ENCODE data around the gene LKAAEAR1.

The LKAAEAR1 gene

GRCh38 chr20:64099880-64100565 is 15.8 kb upstream of the LKAAEAR1 start:
- no peak for DNase-seq (ENCODE audit: low spot score)
- no peak overlapping the region for H3K4me3 ChIP-seq
- no peak overlapping the region for H3K27ac ChIP-seq
- TF ChIP-seq CTCF (IDR thresholded peaks at IDR 0.05): no peak

DNA sequence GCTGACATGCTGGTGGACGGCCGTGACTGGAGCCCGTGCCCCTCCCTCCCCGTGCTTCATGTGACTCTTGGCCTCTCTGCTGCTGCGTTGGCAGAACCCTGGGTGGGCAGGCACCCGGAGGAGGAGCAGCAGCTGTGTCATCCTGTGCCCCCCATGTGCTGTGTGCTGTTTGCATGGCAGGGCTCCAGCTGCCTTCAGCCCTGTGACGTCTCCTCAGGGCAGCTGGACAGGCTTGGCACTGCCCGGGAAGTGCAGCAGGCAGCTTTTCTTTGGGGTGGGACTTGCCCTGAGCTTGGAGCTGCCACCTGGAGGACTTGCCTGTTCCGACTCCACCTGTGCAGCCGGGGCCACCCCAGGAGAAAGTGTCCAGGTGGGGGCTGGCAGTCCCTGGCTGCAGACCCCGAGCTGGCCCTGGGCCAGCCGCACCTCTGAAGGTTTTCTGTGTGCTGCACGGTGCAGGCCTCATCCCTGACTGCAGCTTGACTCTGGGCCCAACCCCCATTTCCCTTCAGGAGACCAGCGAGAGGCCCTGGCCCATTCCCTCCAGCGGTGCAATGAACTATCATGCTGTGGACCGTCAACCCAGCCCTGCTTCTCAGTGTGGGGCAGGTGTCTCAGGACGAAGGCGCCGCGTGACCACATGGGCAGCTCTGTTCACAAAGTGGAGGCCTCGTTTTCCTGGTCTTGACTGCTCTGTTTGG is 15.0 kb upstream of the LKAAEAR1 start:
- H3K4me3 ChIP-seq: no peak overlapping the region
- H3K27ac ChIP-seq: no peak overlapping the region
- no peak for DNase-seq (ENCODE audit: low spot score)
- TF ChIP-seq CTCF (IDR thresholded peaks at IDR 0.05): no peak

GRCh38 chr20:64098471-64099013 is 14.3 kb upstream of the LKAAEAR1 start:
- H3K27ac ChIP-seq: no peak overlapping the region
- no peak for DNase-seq (ENCODE audit: low spot score)
- no peak for TF ChIP-seq CTCF (IDR thresholded peaks at IDR 0.05)
- no peak overlapping the region for H3K4me3 ChIP-seq

DNA sequence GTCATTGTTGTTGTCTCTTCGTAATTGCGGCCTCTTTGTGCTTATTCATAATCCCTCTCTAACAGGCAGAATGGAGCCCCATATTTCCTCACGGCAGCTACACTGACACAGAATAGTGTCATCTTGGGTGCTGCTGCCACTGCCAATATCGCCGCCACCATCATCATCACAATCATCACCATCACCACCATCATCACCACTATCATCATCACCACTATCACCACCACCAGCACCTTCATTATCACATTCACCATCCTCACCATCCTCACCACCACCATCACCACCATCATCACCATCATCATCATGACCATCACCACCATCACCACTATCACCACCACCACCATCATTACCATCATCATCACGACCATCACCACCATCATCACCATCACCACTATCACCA is 12.3 kb upstream of the LKAAEAR1 start:
- Histone ChIP-seq H3K27ac (no peak overlapping the region), H3K4me3 (no peak overlapping the region)
- DNase-seq (ENCODE audit: low spot score): no peak
- TF ChIP-seq CTCF (IDR thresholded peaks at IDR 0.05): no peak

DNA sequence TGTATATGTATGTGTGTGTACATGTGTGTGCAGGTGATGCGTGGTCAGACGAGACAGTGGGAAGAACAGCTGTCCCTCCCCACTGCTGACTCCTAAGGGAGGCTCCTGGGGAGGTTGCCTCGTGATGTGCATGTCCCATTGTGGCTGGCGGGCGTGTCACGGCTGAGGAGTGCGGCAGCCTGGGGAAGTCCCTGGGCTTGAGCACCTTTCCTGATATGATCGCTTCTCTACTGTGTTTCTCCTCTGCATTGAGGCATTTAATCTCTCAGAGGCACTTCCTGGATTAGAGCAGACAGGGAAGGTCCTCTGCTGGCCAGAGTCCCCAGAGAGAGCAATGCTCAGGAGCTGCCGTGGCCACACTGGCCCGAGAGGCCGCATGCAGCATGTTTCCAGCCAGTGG is 11.7 kb upstream of the LKAAEAR1 start:
- DNase-seq (ENCODE audit: low spot score): no peak
- Histone ChIP-seq H3K4me3 (no peak overlapping the region), H3K27ac (no peak overlapping the region)
- no peak for TF ChIP-seq CTCF (IDR thresholded peaks at IDR 0.05)

- no peak for TF ChIP-seq CTCF (IDR thresholded peaks at IDR 0.05)
- H3K27ac ChIP-seq: no peak overlapping the region
- DNase-seq (ENCODE audit: low spot score): no peak
- H3K4me3 ChIP-seq: no peak overlapping the region
Observed at GRCh38 chr20:64095455-64095854, 11.3 kb upstream of the LKAAEAR1 start.

Measured in coronary artery (tissue), 2 donors.